ENCODE results near the gene DCTN3.

Gene DCTN3

DNA sequence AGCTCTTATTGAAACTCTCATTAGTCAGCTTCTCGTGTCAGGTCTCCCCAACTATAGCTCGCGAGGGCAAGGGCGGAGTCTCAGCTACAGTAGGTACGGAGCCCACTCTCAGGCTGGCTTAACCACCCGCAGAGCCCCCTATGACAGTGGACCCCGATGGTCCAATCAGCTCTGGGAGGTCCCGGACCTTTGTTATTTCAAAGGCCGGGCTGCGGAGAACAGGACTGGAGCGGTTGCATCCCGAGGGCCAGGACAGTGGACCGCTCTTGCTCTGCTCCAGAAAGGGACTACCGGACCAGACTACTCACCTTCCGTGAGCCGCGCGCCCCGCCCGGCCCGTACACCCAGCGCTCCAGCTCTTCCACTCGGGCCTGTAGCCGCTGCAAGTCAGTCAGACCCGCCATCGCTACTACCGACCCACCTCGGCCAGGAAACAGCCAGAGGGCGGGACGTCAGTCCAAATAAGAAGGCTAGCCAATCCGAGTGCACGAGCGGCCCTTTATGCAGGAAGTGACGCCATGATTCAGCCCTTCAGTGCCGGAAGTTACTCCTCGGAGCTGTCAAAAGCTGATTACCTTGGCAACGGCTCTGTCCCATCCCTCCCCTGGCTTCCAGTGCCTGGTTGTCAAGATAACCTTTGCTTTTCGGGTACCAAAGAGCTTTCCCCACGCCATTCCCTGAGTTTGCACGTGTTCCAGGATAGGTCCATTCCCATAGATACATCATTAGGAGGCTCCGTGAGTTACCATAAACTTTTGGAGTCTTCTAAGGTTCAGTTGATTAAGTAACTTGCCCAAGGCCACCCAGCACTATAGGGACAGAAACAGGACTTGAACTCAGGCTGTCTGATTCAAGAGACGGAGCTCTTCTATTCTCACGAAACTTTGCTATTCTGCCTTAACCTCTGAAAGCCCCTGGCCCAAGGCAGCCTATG is at the start of gene DCTN3:
Gene DCTN3, minus strand, starts transcription at position 435 of the 934 bp plus-strand sequence. Its CDS starts 31 bp downstream, at position 404.
- DNase-seq (ENCODE audit: low read depth) = peak; percentile 98

DNA sequence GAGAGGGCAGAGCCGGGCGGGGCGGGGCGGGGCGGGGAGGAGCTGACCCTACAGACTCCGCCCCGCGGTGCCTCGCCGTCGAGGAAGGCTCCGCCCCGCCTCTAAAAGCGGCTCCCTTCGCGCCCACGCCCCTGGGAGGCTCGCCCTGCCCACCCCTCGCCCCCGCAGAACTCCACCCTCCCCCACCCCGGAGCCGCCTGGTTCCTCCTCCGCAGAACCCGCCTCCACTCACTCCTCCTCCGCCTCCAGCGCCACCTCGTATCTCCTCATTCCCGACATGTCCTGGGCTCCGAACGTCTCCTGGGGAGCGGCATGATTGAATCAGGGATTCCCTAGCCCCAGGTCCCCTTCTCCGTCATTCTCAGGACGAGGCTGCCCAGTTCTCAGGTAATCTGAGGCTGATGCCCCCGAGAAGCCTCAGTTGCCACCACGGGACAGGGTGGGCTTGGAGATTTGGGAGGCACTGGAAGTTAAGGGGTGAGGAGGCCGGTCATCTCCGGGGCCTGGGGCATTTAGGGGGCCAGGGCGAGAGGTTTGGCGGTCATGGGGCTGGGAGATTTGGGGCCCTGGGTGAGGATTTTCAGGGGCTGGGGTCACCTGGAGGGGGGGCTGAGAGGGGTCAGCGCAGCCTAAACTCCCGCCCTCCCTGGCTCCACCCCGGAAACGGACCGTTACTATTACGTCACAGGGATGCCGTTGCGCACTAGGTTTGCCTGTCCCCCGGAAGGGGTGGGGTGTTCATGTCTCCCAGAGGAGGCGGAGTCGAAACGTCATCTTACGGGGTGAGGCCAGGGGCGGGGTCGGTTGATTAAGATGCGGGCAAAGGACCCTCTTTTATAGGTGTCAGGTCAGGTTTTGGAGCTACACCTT is 45.3 kb upstream of the DCTN3 start:
- DNase-seq (ENCODE audit: low read depth) = peak; percentile 97

DNA sequence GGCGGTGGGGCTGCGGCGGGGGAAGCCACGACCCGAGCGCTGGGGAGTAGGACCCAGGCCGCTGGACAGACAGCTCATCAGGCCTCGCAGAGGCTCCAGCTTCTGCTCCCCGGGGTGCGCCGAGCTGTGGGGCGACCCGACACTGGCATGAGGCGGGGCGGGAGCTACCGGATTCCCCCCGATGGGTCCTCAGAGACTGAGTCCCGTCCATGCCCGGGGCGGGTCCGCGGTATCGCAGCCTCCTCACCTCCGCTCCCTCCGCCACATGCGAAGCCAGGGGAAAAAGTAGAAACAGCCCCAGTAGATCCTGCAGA is 44.7 kb upstream of the DCTN3 start:
- no peak for DNase-seq (ENCODE audit: low read depth)

DNA sequence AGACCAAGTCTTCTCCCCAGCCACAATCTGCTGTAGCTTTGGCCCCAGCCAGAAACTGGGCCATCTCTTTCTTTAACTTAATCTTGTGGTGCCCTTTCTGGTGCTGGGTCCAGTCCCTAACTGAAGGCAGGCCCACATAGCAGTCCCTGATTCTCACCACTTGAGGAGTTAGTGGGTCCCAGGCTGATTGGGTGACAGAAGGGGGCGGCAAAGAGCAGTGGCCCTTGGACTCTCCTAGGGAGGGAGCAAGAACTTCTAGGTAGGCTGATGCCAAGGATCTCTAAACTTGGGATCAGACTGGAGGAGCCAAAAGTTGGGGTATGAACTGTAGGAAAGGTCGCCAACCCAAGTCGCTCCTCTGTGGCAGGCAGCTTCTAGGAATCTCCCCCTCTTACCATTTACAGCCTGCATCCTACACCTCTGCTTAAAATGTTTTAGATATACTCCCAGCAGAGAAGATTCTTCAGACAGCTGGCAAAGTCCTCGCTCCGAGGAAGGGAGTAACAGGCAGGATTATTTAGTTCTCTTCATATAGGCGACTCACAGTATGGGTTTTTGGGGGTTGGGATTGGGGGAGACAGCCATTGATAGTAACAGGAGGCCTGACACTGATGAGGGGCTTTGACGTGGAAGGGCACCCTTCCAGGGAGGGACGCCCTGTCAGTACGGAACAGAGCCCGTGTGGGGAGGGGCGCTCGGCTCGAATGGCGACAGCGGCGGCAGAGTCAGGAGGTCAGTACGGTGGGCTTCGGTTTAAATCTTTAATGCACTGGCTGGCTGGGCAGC is 44.2 kb upstream of the DCTN3 start:
- DNase-seq (ENCODE audit: low read depth) = peak; percentile 85

DNA sequence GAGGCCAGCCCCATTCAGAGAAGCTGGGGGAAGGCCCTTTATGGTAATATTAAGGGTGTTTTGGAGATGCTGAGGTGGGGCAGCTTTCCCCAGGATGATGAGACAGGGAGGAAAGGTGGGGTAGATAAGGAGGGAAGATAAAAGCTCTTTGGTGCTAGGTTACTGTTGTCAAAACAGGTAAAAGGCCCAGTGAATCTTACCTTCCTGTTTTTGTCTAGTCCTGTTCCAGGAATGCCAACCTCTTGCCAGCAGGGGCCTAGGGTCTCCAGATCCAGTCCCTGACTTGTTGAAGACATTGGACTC is 43.0 kb upstream of the DCTN3 start:
- DNase-seq (ENCODE audit: low read depth) = no peak

DNA sequence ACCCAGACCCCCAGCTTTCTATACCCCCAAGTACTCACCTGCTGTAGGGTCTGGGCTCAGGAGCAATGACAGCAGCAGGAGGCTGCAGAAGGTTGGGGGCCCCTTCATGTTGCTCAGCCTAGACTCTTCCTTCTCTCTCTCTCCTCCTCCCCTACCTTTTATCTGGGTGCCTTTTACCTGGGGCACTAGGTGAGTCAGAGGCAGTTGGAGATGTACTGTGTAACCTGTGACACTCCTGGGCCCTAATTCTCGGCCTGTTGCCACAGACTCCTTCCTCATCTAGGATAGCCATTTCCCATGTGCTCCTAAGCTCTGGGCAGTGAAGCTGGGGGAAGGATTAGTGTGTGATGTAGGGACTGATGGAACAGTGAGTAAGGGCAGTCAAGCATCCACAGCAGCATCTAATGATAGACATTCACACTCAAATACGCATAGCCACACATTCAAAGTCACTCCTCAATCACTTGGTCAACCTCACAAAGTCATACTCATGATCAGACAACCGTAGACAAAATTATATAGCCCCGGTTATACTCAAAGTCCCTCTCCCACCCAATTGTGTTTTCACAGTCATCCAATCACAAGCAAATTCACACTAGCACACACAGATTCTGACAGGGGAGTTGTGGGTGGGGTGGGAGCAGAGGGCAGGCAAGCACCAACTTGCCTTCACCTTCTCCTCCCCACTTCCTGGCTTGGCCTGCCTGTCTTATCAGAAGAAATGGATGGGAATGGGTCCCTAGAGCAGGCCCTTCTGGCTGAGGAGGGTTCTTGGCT is 42.4 kb upstream of the DCTN3 start, which contains the start of gene CCL27:
Gene CCL27, minus strand, starts transcription at position 132 of the 777 bp plus-strand sequence. Its CDS starts 24 bp downstream, at position 108.
- no peak for DNase-seq (ENCODE audit: low read depth)

DNA sequence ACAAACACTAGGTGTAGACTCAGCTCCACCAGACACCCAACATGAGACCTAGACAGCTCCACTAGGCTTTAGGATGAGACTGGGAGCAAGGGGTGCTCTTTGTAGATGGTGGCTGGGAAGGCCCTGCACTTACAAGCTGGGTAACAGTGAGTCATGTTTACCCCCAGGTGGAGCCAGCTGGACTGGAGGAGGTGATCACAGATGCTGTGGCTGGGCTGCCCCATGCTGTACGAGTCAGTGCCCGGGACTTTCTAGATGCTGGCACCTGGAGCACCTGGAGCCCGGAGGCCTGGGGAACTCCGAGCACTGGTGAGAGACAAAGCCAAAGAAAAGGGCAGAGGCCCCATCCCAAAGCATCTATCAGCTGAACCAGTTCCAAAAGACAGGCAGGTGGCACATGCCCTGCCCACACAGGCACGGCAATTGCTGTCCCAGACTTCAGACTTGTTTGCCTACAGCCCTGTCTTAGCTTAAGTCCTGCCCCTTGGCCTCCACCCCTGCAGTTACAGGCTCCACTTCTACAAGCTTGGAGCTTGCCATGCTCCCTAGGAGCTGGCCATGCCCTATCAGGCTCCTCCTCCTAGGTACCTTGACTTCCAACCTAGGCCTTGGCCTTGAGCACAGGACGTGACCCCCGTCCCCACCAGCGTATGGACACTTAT is 39.4 kb upstream of the DCTN3 start:
- DNase-seq (ENCODE audit: low read depth) = peak; percentile 29

DNA sequence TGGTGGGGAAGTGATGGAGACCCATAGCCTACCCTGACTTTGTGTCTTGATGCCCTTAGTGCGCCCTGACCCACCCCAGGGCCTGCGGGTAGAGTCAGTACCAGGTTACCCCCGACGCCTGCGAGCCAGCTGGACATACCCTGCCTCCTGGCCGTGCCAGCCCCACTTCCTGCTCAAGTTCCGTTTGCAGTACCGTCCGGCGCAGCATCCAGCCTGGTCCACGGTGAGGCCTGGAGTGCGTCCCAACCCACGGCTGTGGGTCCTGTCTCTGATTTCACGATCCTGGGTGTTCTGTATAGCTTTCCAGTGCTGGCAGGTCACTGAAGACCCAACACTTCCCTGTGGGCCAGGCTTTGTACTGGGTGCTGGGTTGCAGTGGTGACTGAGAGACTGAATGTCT is 38.2 kb upstream of the DCTN3 start:
- no peak for DNase-seq (ENCODE audit: low read depth)

DNA sequence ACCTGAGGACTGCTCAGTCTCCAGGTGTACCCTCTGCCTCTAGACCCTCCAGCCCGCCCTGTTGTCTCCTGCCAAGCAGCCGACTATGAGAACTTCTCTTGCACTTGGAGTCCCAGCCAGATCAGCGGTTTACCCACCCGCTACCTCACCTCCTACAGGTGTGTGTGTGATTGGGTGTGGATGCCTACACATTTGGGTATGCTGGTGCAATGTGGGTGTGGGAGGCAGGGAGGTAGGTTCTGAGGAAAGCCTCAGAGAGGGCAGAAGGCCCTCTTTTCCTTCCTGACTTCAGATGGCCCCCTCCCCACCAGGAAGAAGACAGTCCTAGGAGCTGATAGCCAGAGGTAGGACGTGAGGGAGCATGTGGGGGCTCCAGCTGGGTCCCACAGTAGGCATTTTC is 36.7 kb upstream of the DCTN3 start:
- no peak for DNase-seq (ENCODE audit: low read depth)

DNA sequence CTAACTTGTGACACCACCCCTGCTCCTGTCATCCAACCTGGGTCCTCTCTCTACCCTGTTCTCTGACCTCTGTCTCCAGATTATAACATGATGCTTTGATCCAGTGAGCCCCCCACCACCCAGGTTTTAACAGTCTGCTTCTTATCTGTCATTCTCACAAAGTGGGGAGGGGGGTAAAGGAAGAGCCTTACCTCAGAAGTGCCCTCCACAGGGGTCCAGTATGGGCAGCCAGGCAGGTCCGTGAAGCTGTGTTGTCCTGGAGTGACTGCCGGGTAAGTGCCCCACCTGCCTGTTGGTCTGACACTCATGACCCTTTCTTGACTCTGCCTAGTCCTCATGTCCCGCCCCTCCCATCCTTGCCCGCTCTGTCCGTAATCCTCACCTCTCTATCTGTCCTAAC is 35.1 kb upstream of the DCTN3 start:
- DNase-seq (ENCODE audit: low read depth) = no peak

DNA sequence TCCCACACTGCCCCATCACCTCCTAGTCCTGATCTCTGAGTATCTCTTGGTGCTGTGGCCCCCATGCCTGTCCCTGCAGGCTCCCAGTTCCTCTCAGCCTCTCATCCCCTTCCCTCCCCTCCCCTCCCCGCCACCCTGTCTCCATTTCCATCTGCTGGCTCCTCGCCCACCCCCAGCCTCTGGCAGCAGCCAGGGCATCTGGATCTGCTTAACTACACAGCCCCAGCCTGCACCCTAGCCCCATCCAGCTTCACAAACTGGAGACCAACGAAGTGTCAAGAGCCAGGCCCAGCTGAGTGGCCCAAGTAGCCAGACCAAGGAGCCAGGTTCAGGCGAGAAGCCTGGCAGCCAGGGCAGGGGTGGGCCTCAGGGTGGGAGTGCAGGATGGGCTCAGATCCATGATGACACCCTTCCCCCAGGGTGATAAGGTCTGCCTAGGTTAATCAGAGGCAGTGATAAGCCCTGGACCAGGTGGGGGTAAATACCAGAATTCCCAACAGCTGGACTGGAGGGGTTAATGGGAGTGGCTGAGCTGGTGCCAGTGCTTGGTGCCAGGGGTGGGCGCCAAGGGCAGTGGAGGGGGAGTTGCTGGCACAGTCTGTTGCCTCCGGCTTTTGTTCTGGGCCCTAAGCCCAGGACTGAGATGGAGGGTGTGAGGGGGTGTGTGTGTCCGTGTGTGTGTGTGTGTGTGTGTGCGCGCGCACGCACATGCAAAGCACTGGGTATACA is 34.2 kb upstream of the DCTN3 start:
- no peak for DNase-seq (ENCODE audit: low read depth)

DNA sequence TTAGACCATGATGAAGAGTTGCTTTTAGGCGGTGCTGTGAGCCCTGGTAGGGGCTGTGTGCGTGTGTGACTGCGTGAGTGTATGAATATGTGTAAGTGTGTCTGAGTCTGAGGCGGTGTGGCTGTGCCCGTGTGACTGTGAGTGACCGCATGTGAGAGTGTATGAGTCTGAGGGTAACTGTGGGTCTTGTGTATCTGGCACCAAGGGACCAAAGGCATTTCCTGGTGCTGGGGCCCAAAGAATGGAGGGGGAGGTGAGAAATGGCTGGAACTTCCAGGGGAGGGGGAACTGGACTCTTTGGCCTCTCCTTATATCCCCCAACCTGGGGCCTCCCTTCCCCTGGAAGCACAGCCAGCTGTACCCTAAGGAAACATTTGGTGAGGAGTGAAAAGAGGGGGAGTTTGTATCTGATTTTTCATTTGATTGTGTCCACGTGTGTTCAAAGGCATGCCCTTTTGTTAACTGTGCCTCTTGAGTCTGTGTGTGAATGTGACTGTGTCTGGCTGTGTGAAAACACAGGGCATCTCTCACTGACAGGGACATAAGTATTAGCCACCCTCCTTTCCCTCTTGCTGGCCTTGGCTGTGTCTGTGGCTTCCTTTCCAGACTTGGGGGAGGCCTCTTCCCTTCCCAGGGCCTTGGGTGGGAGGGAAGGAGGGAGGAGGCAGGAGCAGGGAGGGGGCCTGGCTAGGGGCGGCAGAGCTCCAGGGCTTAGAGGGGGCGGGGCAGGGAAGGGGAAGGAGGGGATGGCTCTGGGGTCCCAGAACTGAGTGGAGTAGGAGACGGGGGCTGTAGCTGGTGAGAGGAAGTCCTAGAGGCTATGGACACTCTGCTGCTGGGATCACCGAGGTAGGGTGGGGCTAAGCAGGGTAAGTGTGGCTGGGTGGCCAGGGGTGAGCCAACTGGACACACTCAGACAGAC is 33.1 kb upstream of the DCTN3 start:
- peak; percentile 40 for DNase-seq (ENCODE audit: low read depth)

DNA sequence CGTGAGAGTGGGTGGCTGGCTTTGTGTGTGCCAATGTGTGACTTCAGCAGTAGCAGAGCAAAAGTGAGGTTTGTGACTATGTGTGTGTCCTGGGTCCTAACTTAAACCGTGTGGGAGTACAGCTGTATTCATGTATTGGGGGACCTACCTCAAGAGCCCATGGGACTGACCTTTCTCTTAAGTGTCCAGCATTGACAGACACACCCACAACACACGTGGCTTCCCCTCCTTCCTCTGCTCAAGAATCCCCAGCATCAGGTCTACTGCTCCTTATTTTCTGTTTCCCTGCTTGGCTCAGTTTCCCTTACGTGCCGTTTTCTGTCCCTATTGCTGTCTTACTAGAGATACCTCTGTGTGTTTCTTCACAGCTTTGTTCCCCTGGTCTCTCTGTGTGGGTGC is 32.3 kb upstream of the DCTN3 start:
- peak; percentile 21 for DNase-seq (ENCODE audit: low read depth)

DNA sequence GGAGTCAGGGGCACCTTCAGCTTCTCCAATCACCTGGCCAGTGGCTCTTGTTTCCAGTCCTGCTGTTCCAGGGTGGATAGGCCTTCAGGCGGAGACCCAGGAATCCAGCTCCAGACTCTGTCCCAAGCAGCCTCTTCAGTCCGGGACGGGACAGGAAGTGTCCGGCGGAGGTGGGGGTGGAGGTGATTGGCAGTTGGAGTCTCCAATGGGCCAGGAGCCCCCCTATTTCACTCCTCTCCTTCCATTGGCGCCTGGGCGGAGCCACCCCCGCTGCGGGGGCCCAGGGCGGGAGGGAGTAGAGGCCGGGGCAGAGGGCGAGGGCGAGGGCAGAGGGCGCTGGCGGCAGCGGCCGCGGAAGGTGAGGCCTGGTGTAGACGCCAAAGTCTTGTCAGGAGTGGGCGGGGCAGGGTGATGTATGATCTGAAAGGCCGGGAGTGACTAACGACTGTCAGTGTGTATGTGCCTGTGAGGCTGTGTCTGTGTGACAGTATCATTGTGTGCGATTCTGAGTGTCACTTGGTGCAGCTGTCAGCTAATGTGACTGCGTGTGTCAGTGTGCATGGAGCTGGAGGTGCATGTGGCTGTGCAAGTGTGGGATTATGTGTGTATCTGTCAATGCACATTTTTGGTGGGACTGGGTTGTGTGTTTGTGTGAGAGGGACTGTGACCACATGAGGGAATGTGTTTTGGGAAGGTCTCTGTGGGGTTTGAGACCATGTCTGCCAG is 31.7 kb upstream of the DCTN3 start, which contains the start of gene IL11RA:
Gene IL11RA, plus strand, starts transcription at position 310 of the 726 bp plus-strand sequence. CDS start 3,033 bp downstream, outside the sequence.
- DNase-seq (ENCODE audit: low read depth) = peak; percentile 92

DNA sequence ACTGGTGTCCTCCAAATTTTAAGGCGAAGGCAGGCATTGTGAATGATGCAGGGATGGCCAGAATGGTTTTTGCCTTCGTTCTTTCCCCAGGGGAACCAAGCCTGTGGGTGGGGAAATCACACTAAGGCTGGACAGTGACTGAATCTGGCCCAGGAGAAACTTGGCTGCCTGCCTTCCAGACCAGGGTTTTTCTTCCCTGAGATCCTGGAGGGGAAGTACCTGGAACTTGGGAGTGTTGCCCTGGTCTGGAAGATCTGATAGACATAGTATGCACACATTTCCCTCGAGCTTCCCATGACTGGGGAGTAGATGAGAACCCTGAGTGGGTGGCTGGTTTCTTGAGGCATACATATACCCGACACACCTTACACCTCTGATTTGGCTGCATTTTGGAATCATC is 31.0 kb upstream of the DCTN3 start:
- DNase-seq (ENCODE audit: low read depth) = peak; percentile 32

DNA sequence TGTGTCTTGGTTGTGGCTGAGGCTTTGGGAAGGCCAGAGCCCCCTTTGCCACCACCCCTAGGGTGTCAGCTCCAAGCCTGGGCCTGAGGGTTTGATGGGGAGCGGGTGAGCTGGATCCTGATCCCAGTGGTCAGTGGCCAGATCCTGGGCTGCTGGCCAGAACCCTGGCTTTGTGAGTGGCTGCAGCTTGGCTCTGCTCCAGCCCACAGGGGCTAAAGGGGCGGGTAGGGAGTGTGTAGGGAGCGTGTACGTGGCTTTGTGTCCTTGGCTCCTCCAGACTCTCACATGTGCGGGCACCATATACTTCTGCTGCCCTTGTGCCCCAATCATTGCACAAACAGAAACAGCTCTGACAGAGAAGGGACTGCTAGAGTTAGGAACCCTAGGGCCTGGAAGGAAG is 30.5 kb upstream of the DCTN3 start:
- DNase-seq (ENCODE audit: low read depth) = no peak

DNA sequence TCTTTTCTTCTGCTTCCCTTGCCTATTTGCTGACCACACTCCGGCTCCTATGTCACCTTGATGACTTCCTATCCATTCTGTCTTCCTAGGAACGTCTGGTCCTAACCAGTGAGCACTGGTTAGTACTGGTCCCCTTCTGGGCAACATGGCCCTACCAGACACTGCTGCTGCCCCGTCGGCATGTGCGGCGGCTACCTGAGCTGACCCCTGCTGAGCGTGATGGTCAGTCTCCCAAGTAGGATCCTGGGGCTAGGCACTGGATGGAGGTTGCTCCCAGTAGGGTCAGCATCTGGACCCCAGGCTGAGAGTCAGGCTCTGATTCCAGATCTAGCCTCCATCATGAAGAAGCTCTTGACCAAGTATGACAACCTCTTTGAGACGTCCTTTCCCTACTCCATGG is 28.4 kb upstream of the DCTN3 start:
- no peak for DNase-seq (ENCODE audit: low read depth)

DNA sequence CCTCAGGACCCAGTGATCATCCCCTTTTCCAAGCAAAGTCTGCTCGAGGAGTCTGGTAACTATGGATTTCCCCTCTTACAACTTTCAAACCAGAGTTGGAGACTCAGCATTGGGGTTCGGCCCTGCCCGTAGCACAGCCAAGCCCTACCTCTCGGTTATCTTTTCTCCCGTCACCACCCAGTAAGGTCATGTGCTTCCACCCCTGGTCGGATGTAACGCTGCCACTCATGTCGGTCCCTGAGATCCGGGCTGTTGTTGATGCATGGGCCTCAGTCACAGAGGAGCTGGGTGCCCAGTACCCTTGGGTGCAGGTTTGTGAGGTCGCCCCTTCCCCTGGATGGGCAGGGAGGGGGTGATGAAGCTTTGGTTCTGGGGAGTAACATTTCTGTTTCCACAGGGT is 27.4 kb upstream of the DCTN3 start:
- no peak for DNase-seq (ENCODE audit: low read depth)

DNA sequence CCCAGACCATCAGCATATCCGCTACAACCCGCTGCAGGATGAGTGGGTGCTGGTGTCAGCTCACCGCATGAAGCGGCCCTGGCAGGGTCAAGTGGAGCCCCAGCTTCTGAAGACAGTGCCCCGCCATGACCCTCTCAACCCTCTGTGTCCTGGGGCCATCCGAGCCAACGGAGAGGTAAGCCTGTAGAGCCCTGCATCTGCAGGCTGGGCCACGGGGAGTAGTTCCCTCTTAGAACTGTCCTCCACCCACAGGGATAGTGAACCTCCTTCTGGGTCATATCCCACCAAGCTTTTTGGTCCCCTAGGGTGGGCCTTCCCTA is 26.7 kb upstream of the DCTN3 start:
- no peak for DNase-seq (ENCODE audit: low read depth)

Measured in ELR (cell line).